WTC11 (cell line): ENCODE data around the gene FAM3D. TPM values are rescaled to one million over a fixed set of nuclear protein-coding genes. Genes with fewer than 3 reads are reported as not detected.

Experiments
- ATAC-seq: fragments of 200-7000 bp; cut with Tn5 transposase; 2 replicates; pipeline ENCODE4 v1.10.0; 2021; ENCODE audit warnings: mild to moderate bottlenecking, moderate library complexity
- CTCF ChIA-PET: fragments of 300-600 bp; sonication (Branson Sonifier 250); formaldehyde crosslinking; loops from one replicate; lab custom pipeline; 2021; ENCODE audit warnings: antibody characterized with exemption; lab: Charles Lee
- POLR2A ChIA-PET: fragments of 350-600 bp; sonication (Branson Sonifier 250); formaldehyde crosslinking; loops from one replicate; lab custom pipeline; 2021; ENCODE audit warnings: antibody characterized with exemption; lab: Charles Lee
- DNase-seq: peaks from one replicate; pipeline ENCODE4 v3.0.0; 2021; ENCODE audit warnings: low spot score
- H3K27ac Mint-ChIP-seq: 2 replicates; pipeline ENCODE4 v1.8.0; 2021; ENCODE audit warnings: mixed read lengths
- H3K27me3 Mint-ChIP-seq: 2 replicates; pipeline ENCODE4 v1.8.0; 2021; ENCODE audit warnings: low read depth, mild to moderate bottlenecking, moderate library complexity, mixed read lengths
- H3K36me3 Mint-ChIP-seq: 2 replicates; pipeline ENCODE4 v1.8.0; 2021; ENCODE audit warnings: mixed read lengths
- H3K4me1 Mint-ChIP-seq: 2 replicates; pipeline ENCODE4 v1.8.0; 2022; ENCODE audit warnings: mixed read lengths
- H3K4me3 Mint-ChIP-seq: 2 replicates; pipeline ENCODE4 v1.8.0; 2021; ENCODE audit warnings: mild to moderate bottlenecking, moderate library complexity, mixed read lengths
- H3K9me3 Mint-ChIP-seq: 2 replicates; pipeline ENCODE4 v1.8.0; 2021; ENCODE audit warnings: mixed read lengths
- ATF1 ChIP-seq: sonication (generic); formaldehyde crosslinking; IDR thresholded peaks from 2 replicates; pipeline ENCODE4 v1.8.1; 2023; ENCODE audit warnings: mild to moderate bottlenecking, moderate library complexity, missing genetic modification reagents
- ELF4 ChIP-seq: sonication (generic); formaldehyde crosslinking; IDR thresholded peaks from 2 replicates; pipeline ENCODE4 v1.8.1; 2022; ENCODE audit warnings: low read depth, mild to moderate bottlenecking, moderate library complexity, missing genetic modification reagents
- EMX1 ChIP-seq: fragments of 250-450 bp; sonication (Bioruptor Pico); IDR thresholded peaks from 2 replicates; pipeline ENCODE4 v1.8.0; 2021; ENCODE audit warnings: mild to moderate bottlenecking
- FOXK1 ChIP-seq: sonication (generic); formaldehyde crosslinking; IDR thresholded peaks from 2 replicates; pipeline ENCODE4 v1.8.0; 2022; ENCODE audit warnings: mild to moderate bottlenecking, moderate library complexity, missing genetic modification reagents
- FOXP4 ChIP-seq: sonication (generic); formaldehyde crosslinking; IDR thresholded peaks from 2 replicates; pipeline ENCODE4 v1.8.0; 2022; ENCODE audit warnings: mild to moderate bottlenecking, missing genetic modification reagents
- GTF2I ChIP-seq: fragments of 250-450 bp; sonication (Bioruptor Pico); conservative IDR thresholded peaks from 2 replicates; pipeline ENCODE4 v1.4.0; 2021; ENCODE audit warnings: mild to moderate bottlenecking
- HMGA2 ChIP-seq: fragments of 250-450 bp; sonication (Bioruptor Pico); IDR thresholded peaks from 2 replicates; pipeline ENCODE4 v1.4.0; 2021; ENCODE audit warnings: mild to moderate bottlenecking, moderate library complexity
- IRF1 ChIP-seq: sonication (generic); formaldehyde crosslinking; IDR thresholded peaks from 2 replicates; pipeline ENCODE4 v1.8.0; 2023; ENCODE audit warnings: missing genetic modification reagents
- IRF2 ChIP-seq: sonication (generic); formaldehyde crosslinking; IDR thresholded peaks from 2 replicates; pipeline ENCODE4 v1.8.0; 2022; ENCODE audit warnings: low read depth, missing genetic modification reagents, borderline replicate concordance
- JAZF1 ChIP-seq: fragments of 250-450 bp; sonication (Bioruptor Pico); IDR thresholded peaks from 2 replicates; pipeline ENCODE4 v1.9.0; 2021; ENCODE audit warnings: moderate library complexity, mild to moderate bottlenecking, inconsistent platforms
- MLX ChIP-seq: sonication (generic); formaldehyde crosslinking; IDR thresholded peaks from 2 replicates; pipeline ENCODE4 v1.8.1; 2023; ENCODE audit warnings: mild to moderate bottlenecking, missing genetic modification reagents, moderate library complexity
- NR3C1 ChIP-seq: sonication (generic); formaldehyde crosslinking; conservative IDR thresholded peaks from 2 replicates; pipeline ENCODE4 v1.8.1; 2023; ENCODE audit warnings: low read depth, mild to moderate bottlenecking, missing genetic modification reagents
- RELA ChIP-seq: sonication (generic); formaldehyde crosslinking; IDR thresholded peaks from 2 replicates; pipeline ENCODE4 v1.8.1; 2022; ENCODE audit warnings: missing genetic modification reagents, mild to moderate bottlenecking, borderline replicate concordance
- RORB ChIP-seq: fragments of 250-450 bp; sonication (Bioruptor Pico); IDR thresholded peaks from 2 replicates; pipeline ENCODE4 v1.9.0; 2021; ENCODE audit warnings: mild to moderate bottlenecking
- STAT6 ChIP-seq: sonication (generic); formaldehyde crosslinking; conservative IDR thresholded peaks from 2 replicates; pipeline ENCODE4 v1.8.1; 2023; ENCODE audit warnings: mild to moderate bottlenecking, low read depth, missing genetic modification reagents, moderate library complexity
- TCF7 ChIP-seq: sonication (generic); formaldehyde crosslinking; IDR thresholded peaks from 2 replicates; pipeline ENCODE4 v1.8.0; 2022; ENCODE audit warnings: mild to moderate bottlenecking, low read depth, missing genetic modification reagents, moderate library complexity
- TEAD4 ChIP-seq: sonication (generic); formaldehyde crosslinking; IDR thresholded peaks from 2 replicates; pipeline ENCODE4 v1.8.0; 2022; ENCODE audit warnings: mild to moderate bottlenecking, missing genetic modification reagents
- ZMAT4 ChIP-seq: fragments of 250-450 bp; sonication (Bioruptor Pico); IDR thresholded peaks from 2 replicates; pipeline ENCODE4 v1.9.0; 2021; ENCODE audit warnings: mild to moderate bottlenecking
- ZNF232 ChIP-seq: sonication (generic); formaldehyde crosslinking; IDR thresholded peaks from 2 replicates; pipeline ENCODE4 v1.8.0; 2022; ENCODE audit warnings: mild to moderate bottlenecking, missing genetic modification reagents
- ZNF263 ChIP-seq: sonication (generic); formaldehyde crosslinking; IDR thresholded peaks from 2 replicates; pipeline ENCODE4 v1.8.1; 2022; ENCODE audit warnings: low read depth, mild to moderate bottlenecking, moderate library complexity, missing genetic modification reagents
- ZNF396 ChIP-seq: fragments of 250-450 bp; sonication (Bioruptor Pico); IDR thresholded peaks from 2 replicates; pipeline ENCODE4 v1.8.0; 2021; ENCODE audit warnings: mild to moderate bottlenecking, moderate library complexity, borderline replicate concordance
- ZNF416 ChIP-seq: fragments of 250-450 bp; sonication (Bioruptor Pico); IDR thresholded peaks from 2 replicates; pipeline ENCODE4 v1.9.0; 2021; ENCODE audit warnings: mild to moderate bottlenecking, inconsistent platforms
- ZNF671 ChIP-seq: fragments of 250-450 bp; sonication (Bioruptor Pico); IDR thresholded peaks from 2 replicates; pipeline ENCODE4 v1.8.0; 2021; ENCODE audit warnings: mild to moderate bottlenecking
- ZSCAN18 ChIP-seq: fragments of 250-450 bp; sonication (Bioruptor Pico); IDR thresholded peaks from 2 replicates; pipeline ENCODE4 v2.1.2; 2022; ENCODE audit warnings: mild to moderate bottlenecking, moderate library complexity
- total RNA-seq: library from RNA; stranded (reverse); gene quantifications from 3 replicates; pipeline ENCODE4 v1.2.3, GENCODE V29; 2021

FAM3D gene
- total RNA-seq, 1 experiment from 2014 or later = 0.66 TPM

- TF ChIP-seq IRF1 = no peak
- TF ChIP-seq FOXK1 = no peak
Observed at GRCh38 chr3:58659051-58659675, 7.4 kb downstream of the FAM3D start (continued).

GRCh38 chr3:58658508-58658907 is 8.1 kb downstream of the FAM3D start:
- DNase-seq (no peak), ATAC-seq (no peak)
- Mint-ChIP-seq H3K27me3 (peaks cover 1% of the 10 kb centered on the region; the same call in 1 of the 2 replicates), H3K4me3 (no peak overlapping the region), H3K36me3 (no peaks in the 10 kb centered on the region), H3K27ac (no peak overlapping the region), H3K4me1 (peaks cover 7% of the 10 kb centered on the region), H3K9me3 (0 out of 2 replicates have a peak, but pooled peaks cover 4% of the 10 kb centered on the region)
- ChIA-PET POLR2A (no interaction called here), CTCF (interaction anchor here (1.2 to 4.1 kb wide), 5 partner anchors 14 to 92 kb away, joined by 3 to 21 read pairs (median 6); no protein-coding TSS in a partner anchor)
- TF ChIP-seq ZNF263 (CRISPR knock-in tag) (no peak), JAZF1 (no peak), EMX1 (no peak), ZNF396 (CRISPR knock-in tag) (no peak)

- CTCF ChIA-PET = interaction anchor here (4.1 kb wide), 1 partner anchor 16 kb away, joined by 21 read pairs; no protein-coding TSS in a partner anchor
- DNase-seq = no peak
- H3K27ac Mint-ChIP-seq = no peak overlapping the region
- no peak for ATAC-seq
- H3K27me3 Mint-ChIP-seq = peaks cover 5% of the 10 kb centered on the region; the same call in 1 of the 2 replicates
- H3K4me3 Mint-ChIP-seq = no peak overlapping the region
- no peaks in the 10 kb centered on the region for H3K36me3 Mint-ChIP-seq
- POLR2A ChIA-PET = no interaction called here
- peaks cover 8% of the 10 kb centered on the region; the same call in 1 of the 2 replicates for H3K9me3 Mint-ChIP-seq
- H3K4me1 Mint-ChIP-seq = peaks cover 7% of the 10 kb centered on the region
- TF ChIP-seq MLX (CRISPR knock-in tag) = no peak
- TF ChIP-seq ATF1 (CRISPR knock-in tag) = no peak
- no peak for TF ChIP-seq ZMAT4
- no peak for TF ChIP-seq TEAD4 (CRISPR knock-in tag)
- no peak for TF ChIP-seq NR3C1 (CRISPR knock-in tag)
- TF ChIP-seq ZNF671 (CRISPR knock-in tag) = no peak
- no peak for TF ChIP-seq ZSCAN18 (CRISPR knock-in tag)
- no peak for TF ChIP-seq TCF7
- TF ChIP-seq STAT6 (CRISPR knock-in tag) = no peak
- TF ChIP-seq IRF2 (CRISPR knock-in tag) = no peak
- no peak for TF ChIP-seq RORB (CRISPR knock-in tag)
- no peak for TF ChIP-seq RELA (CRISPR knock-in tag)
- no peak for TF ChIP-seq ZNF416 (CRISPR knock-in tag)
- no peak for TF ChIP-seq HMGA2 (CRISPR knock-in tag)
- no peak for TF ChIP-seq ZNF232
- TF ChIP-seq ELF4 (CRISPR knock-in tag) = no peak
- no peak for TF ChIP-seq GTF2I (CRISPR knock-in tag)
- TF ChIP-seq FOXP4 = no peak
- TF ChIP-seq IRF1 = no peak
Observed at GRCh38 chr3:58657571-58658141, 8.9 kb downstream of the FAM3D start.
